Mammary epithelial cell (primary cell): ENCODE measurements around the gene RIPOR1.

Source experiments
- CTCF ChIP-seq, 2 donors: IDR thresholded peaks in 1 of 2; conservative IDR thresholded peaks in 1 of 2; 2 replicates each; pipeline ENCODE4 v1.5.1; 2011 to 2012; ENCODE audit warnings: inconsistent platforms in 2 of 2, low read length in 2 of 2, mild to moderate bottlenecking in 2 of 2, control low read depth in 1 of 2, low read depth in 1 of 2; ENCODE audit not compliant: insufficient read depth in 1 of 2; ENCODE audit errors: extremely low read depth in 1 of 2
- EZH2 ChIP-seq: IDR thresholded peaks from 2 replicates; pipeline ENCODE4 v1.6.1; 2012; ENCODE audit warnings: low read length, inconsistent platforms, borderline replicate concordance

- TF ChIP-seq CTCF (conservative IDR thresholded peaks at IDR 0.05 in 1 of 2, IDR thresholded peaks at IDR 0.05 in 1 of 2; ENCODE audit: extremely low read depth in 1 of 2, insufficient read depth in 1 of 2, low read depth in 1 of 2, low read length in 2 of 2) = no peak
- TF ChIP-seq EZH2 = no peak
Observed at GRCh38 chr16:67542464-67542863, 13.8 kb downstream of the RIPOR1 start.
